Measurements from ENCODE around the gene VDAC1. TPM values are rescaled to one million over a fixed set of nuclear protein-coding genes. Genes with fewer than 3 reads are reported as not detected.

Gene VDAC1
- 255 TPM for polyA plus RNA-seq
- long read RNA-seq, donor 1, transcript VDAC1-207 (4 exons, 635 nt), result minor isoform, 32 of 105 reads
- long read RNA-seq, donor 1, transcript VDAC1-203 (9 exons, 1,873 nt), result major isoform, 40 of 105 reads
- long read RNA-seq, donor 1, transcript VDAC1-202 (9 exons, 1,807 nt), result minor isoform, 8 of 105 reads
- long read RNA-seq, donor 1, partial matches to known transcripts, result 22 of 105 reads
- long read RNA-seq, donor 1, other reads (novel, unspliced or antisense), result 0 of 105 reads
- long read RNA-seq, donor 2, transcript VDAC1-207 (4 exons, 635 nt), result minor isoform, 96 of 293 reads
- long read RNA-seq, donor 2, transcript VDAC1-202 (9 exons, 1,807 nt), result minor isoform, 16 of 293 reads
- long read RNA-seq, donor 2, transcript VDAC1-203 (9 exons, 1,873 nt), result major isoform, 123 of 293 reads
- long read RNA-seq, donor 2, partial matches to known transcripts, result 54 of 293 reads
- long read RNA-seq, donor 2, other reads (novel, unspliced or antisense), result 0 of 293 reads
- long read RNA-seq, donor 3, transcript VDAC1-203 (9 exons, 1,873 nt), result major isoform, 106 of 251 reads
- long read RNA-seq, donor 3, transcript VDAC1-202 (9 exons, 1,807 nt), result minor isoform, 33 of 251 reads
- long read RNA-seq, donor 3, transcript VDAC1-207 (4 exons, 635 nt), result minor isoform, 39 of 251 reads
- long read RNA-seq, donor 3, partial matches to known transcripts, result 70 of 251 reads
- long read RNA-seq, donor 3, other reads (novel, unspliced or antisense), result 0 of 251 reads
- long read RNA-seq, donor 4, transcript VDAC1-203 (9 exons, 1,873 nt), result major isoform, 10 of 17 reads
- long read RNA-seq, donor 4, partial matches to known transcripts, result 0 of 17 reads
- long read RNA-seq, donor 4, other reads (novel, unspliced or antisense), result 0 of 17 reads
- long read RNA-seq, donor 5, transcript VDAC1-207 (4 exons, 635 nt), result minor isoform, 21 of 58 reads
- long read RNA-seq, donor 5, transcript VDAC1-202 (9 exons, 1,807 nt), result minor isoform, 6 of 58 reads
- long read RNA-seq, donor 5, transcript VDAC1-203 (9 exons, 1,873 nt), result major isoform, 29 of 58 reads
- long read RNA-seq, donor 5, partial matches to known transcripts, result 0 of 58 reads
- long read RNA-seq, donor 5, other reads (novel, unspliced or antisense), result 0 of 58 reads
- long read RNA-seq, donor 6, transcript VDAC1-202 (9 exons, 1,807 nt), result minor isoform, 24 of 214 reads
- long read RNA-seq, donor 6, transcript VDAC1-203 (9 exons, 1,873 nt), result major isoform, 88 of 214 reads
- long read RNA-seq, donor 6, transcript VDAC1-207 (4 exons, 635 nt), result minor isoform, 47 of 214 reads
- long read RNA-seq, donor 6, partial matches to known transcripts, result 51 of 214 reads
- long read RNA-seq, donor 6, other reads (novel, unspliced or antisense), result 0 of 214 reads
- long read RNA-seq, donor 7, transcript VDAC1-207 (4 exons, 635 nt), result minor isoform, 13 of 48 reads
- long read RNA-seq, donor 7, transcript VDAC1-203 (9 exons, 1,873 nt), result major isoform, 24 of 48 reads
- long read RNA-seq, donor 7, partial matches to known transcripts, result 5 of 48 reads
- long read RNA-seq, donor 7, other reads (novel, unspliced or antisense), result 0 of 48 reads
- long read RNA-seq, donor 8, transcript VDAC1-202 (9 exons, 1,807 nt), result minor isoform, 22 of 283 reads
- long read RNA-seq, donor 8, transcript VDAC1-207 (4 exons, 635 nt), result minor isoform, 70 of 283 reads
- long read RNA-seq, donor 8, transcript VDAC1-203 (9 exons, 1,873 nt), result major isoform, 117 of 283 reads
- long read RNA-seq, donor 8, partial matches to known transcripts, result 61 of 283 reads
- long read RNA-seq, donor 8, other reads (novel, unspliced or antisense), result 5 of 283 reads
- long read RNA-seq, donor 9, transcript VDAC1-203 (9 exons, 1,873 nt), result major isoform, 66 of 133 reads
- long read RNA-seq, donor 9, transcript VDAC1-202 (9 exons, 1,807 nt), result minor isoform, 9 of 133 reads
- long read RNA-seq, donor 9, transcript VDAC1-207 (4 exons, 635 nt), result minor isoform, 36 of 133 reads
- long read RNA-seq, donor 9, partial matches to known transcripts, result 20 of 133 reads
- long read RNA-seq, donor 9, other reads (novel, unspliced or antisense), result 0 of 133 reads
- long read RNA-seq, donor 10, transcript VDAC1-202 (9 exons, 1,807 nt), result minor isoform, 30 of 235 reads
- long read RNA-seq, donor 10, transcript VDAC1-203 (9 exons, 1,873 nt), result major isoform, 125 of 235 reads
- long read RNA-seq, donor 10, transcript VDAC1-206 (3 exons, 694 nt), result minor isoform, 6 of 235 reads
- long read RNA-seq, donor 10, transcript VDAC1-207 (4 exons, 635 nt), result minor isoform, 48 of 235 reads
- long read RNA-seq, donor 10, partial matches to known transcripts, result 24 of 235 reads
- long read RNA-seq, donor 10, other reads (novel, unspliced or antisense), result 0 of 235 reads
- long read RNA-seq, donor 11, transcript VDAC1-203 (9 exons, 1,873 nt), result major isoform, 70 of 143 reads
- long read RNA-seq, donor 11, transcript VDAC1-202 (9 exons, 1,807 nt), result minor isoform, 19 of 143 reads
- long read RNA-seq, donor 11, transcript VDAC1-207 (4 exons, 635 nt), result minor isoform, 34 of 143 reads
- long read RNA-seq, donor 11, partial matches to known transcripts, result 13 of 143 reads
- long read RNA-seq, donor 11, other reads (novel, unspliced or antisense), result 0 of 143 reads

- WGBS (ENCODE audit: insufficient coverage, low lambda C conversion rate), result no CpG with 5 or more reads among the region's 96 CpGs
- DNase-seq, result peak; percentile 76 to 93
- Histone ChIP-seq H3K4me1 (ENCODE audit: control insufficient read depth, insufficient read depth, low read length) (peaks cover 47% of the 10 kb centered on the region), H3K36me3 (ENCODE audit: control insufficient read depth, insufficient read depth, low read length) (peaks cover 16% of the 10 kb centered on the region), H3K27me3 (ENCODE audit: control insufficient read depth, insufficient read depth, low read length) (no peaks in the 10 kb centered on the region), H3K27ac (ENCODE audit: low read length) (peak within 1 kb of the TSS; percentile 99), H3K9me3 (ENCODE audit: control insufficient read depth, low read depth, low read length) (no peaks in the 10 kb centered on the region), H3K4me3 (ENCODE audit: low read length) (peak within 1 kb of the TSS; percentile 92)
These were observed at the start of gene VDAC1 for GRCh38 chr5:134004626-134005416. VDAC1 (minus strand) TSS chr5:134004975; CDS start chr5:133993012, 11,963 bp downstream.

GRCh38 chr5:134053840-134054338 is 49.1 kb upstream of the VDAC1 start:
- Histone ChIP-seq H3K27me3 (ENCODE audit: control insufficient read depth, insufficient read depth, low read length) (no peaks in the 10 kb centered on the region), H3K4me3 (ENCODE audit: low read length) (no peak overlapping the region), H3K27ac (ENCODE audit: low read length) (no peak overlapping the region), H3K9me3 (ENCODE audit: control insufficient read depth, low read depth, low read length) (no peaks in the 10 kb centered on the region), H3K4me1 (ENCODE audit: control insufficient read depth, insufficient read depth, low read length) (no peaks in the 10 kb centered on the region), H3K36me3 (ENCODE audit: control insufficient read depth, insufficient read depth, low read length) (no peaks in the 10 kb centered on the region)
- WGBS (ENCODE audit: insufficient coverage, low lambda C conversion rate), result no CpG with 5 or more reads among the region's 5 CpGs
- peak in 1 of 2 donors; percentile 50 for DNase-seq

- Histone ChIP-seq H3K27ac (ENCODE audit: low read length) (no peak overlapping the region), H3K27me3 (ENCODE audit: control insufficient read depth, insufficient read depth, low read length) (no peaks in the 10 kb centered on the region), H3K4me3 (ENCODE audit: low read length) (no peak overlapping the region), H3K4me1 (ENCODE audit: control insufficient read depth, insufficient read depth, low read length) (no peaks in the 10 kb centered on the region), H3K36me3 (ENCODE audit: control insufficient read depth, insufficient read depth, low read length) (no peaks in the 10 kb centered on the region), H3K9me3 (ENCODE audit: control insufficient read depth, low read depth, low read length) (no peaks in the 10 kb centered on the region)
- no peak for DNase-seq
- no CpG with 5 or more reads among the region's 8 CpGs for WGBS (ENCODE audit: insufficient coverage, low lambda C conversion rate)
These were observed 48.6 kb upstream of the VDAC1 start for GRCh38 chr5:134053314-134053839.

- Histone ChIP-seq H3K36me3 (ENCODE audit: control insufficient read depth, insufficient read depth, low read length) (no peaks in the 10 kb centered on the region), H3K4me1 (ENCODE audit: control insufficient read depth, insufficient read depth, low read length) (no peaks in the 10 kb centered on the region), H3K9me3 (ENCODE audit: control insufficient read depth, low read depth, low read length) (no peaks in the 10 kb centered on the region), H3K27ac (ENCODE audit: low read length) (no peak overlapping the region), H3K4me3 (ENCODE audit: low read length) (no peak overlapping the region), H3K27me3 (ENCODE audit: control insufficient read depth, insufficient read depth, low read length) (no peaks in the 10 kb centered on the region)
- no peak for DNase-seq
- WGBS (ENCODE audit: insufficient coverage, low lambda C conversion rate), result no CpG with 5 or more reads among the region's 2 CpGs
These were observed 46.5 kb upstream of the VDAC1 start for GRCh38 chr5:134051305-134051704.

- no peak for DNase-seq
- H3K4me1 ChIP-seq (ENCODE audit: control insufficient read depth, insufficient read depth, low read length), result no peaks in the 10 kb centered on the region
- H3K27me3 ChIP-seq (ENCODE audit: control insufficient read depth, insufficient read depth, low read length), result no peaks in the 10 kb centered on the region
- no peak overlapping the region for H3K27ac ChIP-seq (ENCODE audit: low read length)
- H3K4me3 ChIP-seq (ENCODE audit: low read length), result no peak overlapping the region
- H3K9me3 ChIP-seq (ENCODE audit: control insufficient read depth, low read depth, low read length), result no peaks in the 10 kb centered on the region
- H3K36me3 ChIP-seq (ENCODE audit: control insufficient read depth, insufficient read depth, low read length), result no peaks in the 10 kb centered on the region
These were observed 44.1 kb upstream of the VDAC1 start for GRCh38 chr5:134048864-134049263.

GRCh38 chr5:134047687-134048056 is 42.9 kb upstream of the VDAC1 start:
- H3K27ac ChIP-seq (ENCODE audit: low read length), result no peak overlapping the region
- no peak overlapping the region for H3K4me3 ChIP-seq (ENCODE audit: low read length)
- no peaks in the 10 kb centered on the region for H3K4me1 ChIP-seq (ENCODE audit: control insufficient read depth, insufficient read depth, low read length)
- no peak for DNase-seq
- H3K9me3 ChIP-seq (ENCODE audit: control insufficient read depth, low read depth, low read length), result no peaks in the 10 kb centered on the region
- H3K36me3 ChIP-seq (ENCODE audit: control insufficient read depth, insufficient read depth, low read length), result no peaks in the 10 kb centered on the region
- H3K27me3 ChIP-seq (ENCODE audit: control insufficient read depth, insufficient read depth, low read length), result no peaks in the 10 kb centered on the region
- no CpG with 5 or more reads among the region's 8 CpGs for WGBS (ENCODE audit: insufficient coverage, low lambda C conversion rate)

GRCh38 chr5:134046801-134047686 is 42.3 kb upstream of the VDAC1 start:
- no peak overlapping the region for H3K4me3 ChIP-seq (ENCODE audit: low read length)
- WGBS (ENCODE audit: insufficient coverage, low lambda C conversion rate), result 0% methylated on average over 1 of the region's 6 CpGs
- peak in 1 of 2 donors; percentile 25 for DNase-seq
- no peaks in the 10 kb centered on the region for H3K27me3 ChIP-seq (ENCODE audit: control insufficient read depth, insufficient read depth, low read length)
- H3K4me1 ChIP-seq (ENCODE audit: control insufficient read depth, insufficient read depth, low read length), result no peaks in the 10 kb centered on the region
- H3K9me3 ChIP-seq (ENCODE audit: control insufficient read depth, low read depth, low read length), result no peaks in the 10 kb centered on the region
- H3K36me3 ChIP-seq (ENCODE audit: control insufficient read depth, insufficient read depth, low read length), result no peaks in the 10 kb centered on the region
- H3K27ac ChIP-seq (ENCODE audit: low read length), result no peak overlapping the region

All from large intestine (tissue), 12 donors.